GM13977 (cell line): ENCODE results near the gene TSPAN7.

Experiments
- DNase-seq: peaks from one replicate; pipeline ENCODE4 v3.0.0; 2012; ENCODE audit warnings: low spot score
- in situ Hi-C: fragments of 300-500 bp; cut with MboI; formaldehyde crosslinking; loops from one replicate; pipeline ENCODE4 v1.12.0; 2022; ENCODE audit warnings: low sequenced_read_pairs, low pct_unique_long_range_greater_than_20kb, mixed read lengths, inconsistent platforms; ENCODE audit not compliant: unreplicated experiment
- TF ChIP-seq, protein P1 (sequence below): IDR thresholded peaks from 2 replicates; pipeline ENCODE4 v1.5.1; 2012; ENCODE audit warnings: mild to moderate bottlenecking, control low read depth; ENCODE audit not compliant: insufficient read depth; ENCODE audit errors: extremely low read depth, missing control alignments

Gene TSPAN7

DNA sequence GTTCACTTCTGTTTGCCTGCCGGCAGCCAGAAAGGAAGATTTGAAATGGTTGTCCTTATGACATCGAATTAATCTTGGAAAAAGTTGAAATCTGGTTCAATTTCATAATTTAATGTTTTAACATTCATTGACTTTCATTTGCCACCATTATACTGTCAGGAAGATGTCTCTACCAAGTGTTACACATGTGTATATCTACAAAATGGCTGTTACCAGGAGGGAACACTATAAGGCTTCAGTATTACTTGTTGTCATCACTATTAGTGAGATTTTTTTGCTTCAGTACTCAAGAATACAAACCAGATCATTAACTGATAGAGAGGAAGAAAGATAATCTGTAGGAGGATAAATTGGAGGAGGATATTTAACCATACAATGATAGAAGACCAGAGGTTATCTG lies 71.2 kb downstream of the TSPAN7 start:
- no peak for DNase-seq
- in situ Hi-C loops, result no loop called here
- TF ChIP-seq, protein P1, sequence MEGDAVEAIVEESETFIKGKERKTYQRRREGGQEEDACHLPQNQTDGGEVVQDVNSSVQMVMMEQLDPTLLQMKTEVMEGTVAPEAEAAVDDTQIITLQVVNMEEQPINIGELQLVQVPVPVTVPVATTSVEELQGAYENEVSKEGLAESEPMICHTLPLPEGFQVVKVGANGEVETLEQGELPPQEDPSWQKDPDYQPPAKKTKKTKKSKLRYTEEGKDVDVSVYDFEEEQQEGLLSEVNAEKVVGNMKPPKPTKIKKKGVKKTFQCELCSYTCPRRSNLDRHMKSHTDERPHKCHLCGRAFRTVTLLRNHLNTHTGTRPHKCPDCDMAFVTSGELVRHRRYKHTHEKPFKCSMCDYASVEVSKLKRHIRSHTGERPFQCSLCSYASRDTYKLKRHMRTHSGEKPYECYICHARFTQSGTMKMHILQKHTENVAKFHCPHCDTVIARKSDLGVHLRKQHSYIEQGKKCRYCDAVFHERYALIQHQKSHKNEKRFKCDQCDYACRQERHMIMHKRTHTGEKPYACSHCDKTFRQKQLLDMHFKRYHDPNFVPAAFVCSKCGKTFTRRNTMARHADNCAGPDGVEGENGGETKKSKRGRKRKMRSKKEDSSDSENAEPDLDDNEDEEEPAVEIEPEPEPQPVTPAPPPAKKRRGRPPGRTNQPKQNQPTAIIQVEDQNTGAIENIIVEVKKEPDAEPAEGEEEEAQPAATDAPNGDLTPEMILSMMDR, result no peak

DNA sequence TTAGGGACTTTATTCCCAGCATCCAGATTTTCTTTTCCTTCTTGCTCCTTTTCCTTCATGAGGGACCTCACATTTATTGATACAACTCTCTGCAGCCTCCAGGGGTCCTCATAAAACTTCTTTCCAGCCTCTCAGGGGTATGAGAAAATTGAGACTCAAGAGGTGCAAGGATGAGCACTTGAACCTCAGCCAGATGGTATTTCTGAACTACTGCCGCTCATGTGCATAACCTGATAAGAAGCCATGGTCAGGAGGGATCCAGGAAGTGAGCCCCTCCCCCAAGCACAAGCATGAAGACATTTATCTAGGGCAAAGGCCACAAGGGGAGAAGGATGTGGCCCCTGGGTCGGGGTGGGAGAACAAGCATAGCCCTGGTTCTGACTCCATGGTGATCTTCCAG lies 73.3 kb downstream of the TSPAN7 start:
- TF ChIP-seq, protein P1, result no peak
- DNase-seq, result no peak
- in situ Hi-C loops, result no loop called here

DNA sequence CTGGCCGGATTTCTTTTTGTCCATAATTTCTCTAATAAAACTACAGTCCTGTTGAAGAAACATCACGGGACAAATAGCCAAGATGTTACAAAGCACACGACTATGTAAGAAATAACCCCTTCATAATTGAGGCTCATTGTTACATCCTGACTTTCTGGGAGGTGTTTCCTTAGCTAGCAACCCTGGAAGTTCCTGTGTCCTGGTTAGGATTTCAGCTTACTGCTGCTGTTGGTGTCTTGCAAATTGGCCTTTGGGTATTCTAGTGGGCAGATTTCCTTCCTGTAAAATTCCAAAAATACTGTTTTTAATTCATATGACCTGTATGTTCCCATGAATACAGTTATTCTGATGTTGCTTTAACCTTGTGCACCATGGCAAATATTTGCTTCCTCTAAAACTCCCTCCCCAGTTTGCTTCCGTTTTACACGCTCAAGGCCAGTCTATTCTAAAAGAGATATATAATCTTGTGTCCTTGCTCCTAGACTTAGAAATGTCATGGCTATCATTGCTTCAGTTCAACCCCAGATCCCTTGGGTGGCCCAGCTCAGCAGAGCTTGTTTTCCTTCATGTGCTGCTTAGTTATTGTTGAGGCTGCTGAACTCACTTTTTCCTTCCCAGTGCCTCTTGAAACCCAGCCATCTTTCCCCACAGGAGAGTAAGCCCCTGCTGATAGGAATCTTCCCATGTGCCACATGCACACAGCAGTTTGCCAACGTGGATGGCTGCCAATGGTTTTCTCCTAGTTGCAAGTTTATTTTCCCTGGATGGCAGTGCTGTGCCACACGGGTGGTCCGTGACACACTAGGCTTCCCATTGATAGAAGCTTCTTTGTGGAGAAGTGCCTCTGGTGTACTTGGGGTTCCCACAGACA lies 75.8 kb downstream of the TSPAN7 start:
- in situ Hi-C loops, result no loop called here
- TF ChIP-seq, protein P1, result no peak
- DNase-seq, result no peak

DNA sequence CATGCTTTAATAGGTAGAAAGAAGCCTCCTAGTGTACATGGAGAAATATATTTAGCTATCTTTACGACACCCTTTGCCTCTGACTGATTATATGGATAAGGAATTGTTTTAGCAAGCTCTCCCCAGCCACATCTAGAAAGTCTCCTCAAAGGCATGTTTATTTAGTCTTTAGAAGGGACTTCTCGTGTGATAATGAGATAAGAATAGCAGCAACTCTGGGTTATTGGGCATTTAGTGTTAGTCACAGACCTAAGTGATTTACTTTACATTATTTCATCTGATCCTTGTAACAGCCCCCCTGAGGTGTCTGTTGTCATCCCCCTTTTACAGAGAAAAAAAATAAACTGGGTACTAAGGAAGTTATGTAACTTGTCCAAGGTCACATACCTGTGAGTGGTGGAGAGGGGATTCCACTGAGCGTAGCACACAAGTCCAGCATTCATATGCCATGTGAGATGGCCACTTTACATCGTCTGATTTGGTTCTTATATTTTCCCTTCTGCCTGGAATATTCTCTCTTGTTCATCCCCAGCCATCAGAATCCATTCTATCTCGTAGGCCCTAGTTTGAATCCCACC lies 77.7 kb downstream of the TSPAN7 start:
- TF ChIP-seq, protein P1, result no peak
- in situ Hi-C loops, result no loop called here
- no peak for DNase-seq

DNA sequence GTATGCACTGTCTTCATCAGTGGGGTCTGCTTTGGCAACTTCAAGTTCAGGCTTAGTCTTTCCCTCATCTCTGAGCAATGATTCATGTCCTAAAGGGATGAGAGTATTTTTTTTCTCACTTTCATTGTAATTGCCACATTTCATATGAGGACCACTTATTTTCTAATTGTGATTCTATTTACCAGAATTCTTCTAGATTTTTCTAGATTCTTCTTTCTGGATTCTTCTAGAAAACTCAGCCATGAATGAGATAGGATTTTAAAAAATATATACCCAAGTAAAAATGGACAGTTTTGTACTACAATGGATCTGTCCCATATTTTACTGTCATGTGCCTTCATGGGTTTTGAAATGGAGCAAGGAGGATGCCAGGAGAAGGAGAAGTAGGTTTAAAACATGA lies 78.4 kb downstream of the TSPAN7 start:
- TF ChIP-seq, protein P1, result no peak
- in situ Hi-C loops, result no loop called here

DNA sequence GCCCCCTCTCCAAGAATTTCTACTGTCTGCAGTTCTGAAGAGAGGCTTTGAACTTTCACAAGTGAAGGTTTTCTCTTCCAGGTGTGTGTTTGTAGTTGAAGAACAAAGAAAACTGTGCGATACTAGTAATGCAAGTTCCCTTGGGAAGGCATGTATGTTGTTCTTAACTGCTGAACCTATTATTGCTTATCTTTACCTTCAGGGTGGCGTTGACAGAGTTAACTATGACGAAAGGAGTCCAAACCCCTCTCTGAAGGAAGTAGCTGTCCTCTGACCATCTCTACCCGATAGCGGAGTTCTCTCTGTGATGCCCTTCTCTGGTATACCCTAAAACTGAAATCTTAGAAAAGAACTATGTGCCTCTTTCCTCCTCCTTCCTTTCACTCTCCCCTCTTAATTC lies 79.9 kb downstream of the TSPAN7 start:
- DNase-seq, result no peak
- in situ Hi-C loops, result no loop called here
- TF ChIP-seq, protein P1, result no peak

More for the DNA sequence above, 78.4 kb downstream of the TSPAN7 start:
- DNase-seq, result no peak
